Tibial nerve (tissue), 4 donors: ENCODE measurements around the gene MITF. TPM values are rescaled to one million over a fixed set of nuclear protein-coding genes. Genes with fewer than 3 reads are reported as not detected.

Source experiments
- DNase-seq, 2 donors: peaks; one replicate each; pipeline ENCODE4 v3.0.0-alpha.2; 2019; ENCODE audit warnings: low spot score in 2 of 2
- H3K27ac ChIP-seq, 4 donors: fragments of 200-600 bp; sonication (generic) in 3 of 4; one replicate each; pipeline ENCODE4 v1.5.1; 2017 to 2019; ENCODE audit warnings: mild to moderate bottlenecking in 1 of 4
- H3K27me3 ChIP-seq, 2 donors: fragments of 200-600 bp; sonication (generic) in 1 of 2; one replicate each; pipeline versions ENCODE4 v1.5.1 to v1.6.0; 2017 to 2019
- H3K36me3 ChIP-seq, 3 donors: fragments of 200-600 bp; sonication (generic); one replicate each; pipeline ENCODE4 v1.5.1; 2018 to 2019
- H3K4me1 ChIP-seq, 4 donors: fragments of 200-600 bp; sonication (generic) in 3 of 4; one replicate each; pipeline ENCODE4 v1.5.1; 2017 to 2019
- H3K4me3 ChIP-seq, 4 donors: fragments of 200-600 bp; sonication (generic) in 3 of 4; one replicate each; pipeline ENCODE4 v1.5.1; 2017 to 2019; ENCODE audit warnings: mild to moderate bottlenecking in 1 of 4, moderate library complexity in 1 of 4
- H3K9me3 ChIP-seq, 4 donors: fragments of 200-600 bp; sonication (generic) in 3 of 4; one replicate each; pipeline ENCODE4 v1.5.1; 2017 to 2019
- EP300 ChIP-seq, 2 donors: sonication (generic); formaldehyde crosslinking; IDR thresholded peaks; one replicate each; pipeline ENCODE4 v1.6.1; 2017; ENCODE audit warnings: antibody characterized with exemption in 2 of 2, mild to moderate bottlenecking in 1 of 2
- POLR2A ChIP-seq, 2 donors: fragments of 450-650 bp; IDR thresholded peaks; one replicate each; pipeline ENCODE4 v1.6.1; 2017; ENCODE audit warnings: antibody characterized with exemption in 2 of 2, mild to moderate bottlenecking in 2 of 2, moderate library complexity in 2 of 2
- WGBS, 2 donors: methylation state at CpG; one replicate each; pipeline ENCODE4 v1.1.5; 2018; 5-methylcytosine and 5-hydroxymethylcytosine counted together
- total RNA-seq, 4 donors: library from RNA; depleted of rRNA; stranded (reverse); fragments of >200 nt; gene quantifications; one replicate each; pipeline ENCODE4 v1.1.0, GENCODE V29; 2016
- TF ChIP-seq, protein P1 (sequence below), 5 experiments: fragments of 200-600 bp in 3 of 5; fragments of 450-650 bp in 2 of 5; sonication (generic) in 3 of 5; IDR thresholded peaks; one replicate each; pipeline ENCODE4 v1.5.1; 2016 to 2019; ENCODE audit warnings: antibody characterized with exemption in 5 of 5, mild to moderate bottlenecking in 3 of 5, moderate library complexity in 2 of 5

MITF gene
- total RNA-seq, 4 donors from 2014 or later, result 10.3 to 26.9 (median 15.5) TPM

DNA sequence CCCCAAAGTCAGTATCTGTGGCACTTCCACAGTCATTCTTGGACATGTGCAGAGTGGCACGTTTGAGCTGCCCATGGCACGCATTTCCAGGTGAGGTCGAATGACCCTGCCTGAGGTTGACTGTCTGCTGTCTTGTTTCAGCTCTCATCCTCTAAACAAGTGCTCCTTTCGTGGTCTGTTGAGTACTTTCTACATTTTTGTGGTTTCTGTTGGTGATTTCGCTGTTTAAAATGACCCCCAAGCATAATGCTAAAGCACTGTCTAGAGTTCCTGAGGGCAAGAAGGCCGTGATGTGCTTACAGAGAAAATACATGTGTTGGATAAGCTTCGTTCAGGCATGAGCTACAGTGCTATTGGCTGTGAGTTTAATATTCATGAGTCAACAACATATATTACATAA lies 220.3 kb downstream of the MITF start:
- Histone ChIP-seq H3K36me3 (peaks cover 0 to 26% (median 0%) of the 10 kb centered on the region in 3 donors), H3K9me3 (no peaks in the 10 kb centered on the region), H3K27me3 (no peaks in the 10 kb centered on the region), H3K27ac (no peak overlapping the region), H3K4me1 (no peaks in the 10 kb centered on the region), H3K4me3 (no peak overlapping the region)
- WGBS, 2 donors, result 84 to 87% methylated on average over 7 of the region's 7 CpGs
- TF ChIP-seq EP300 (IDR thresholded peaks at IDR 0.05) (no peak), POLR2A (IDR thresholded peaks at IDR 0.05) (no peak)
- TF ChIP-seq, protein P1, sequence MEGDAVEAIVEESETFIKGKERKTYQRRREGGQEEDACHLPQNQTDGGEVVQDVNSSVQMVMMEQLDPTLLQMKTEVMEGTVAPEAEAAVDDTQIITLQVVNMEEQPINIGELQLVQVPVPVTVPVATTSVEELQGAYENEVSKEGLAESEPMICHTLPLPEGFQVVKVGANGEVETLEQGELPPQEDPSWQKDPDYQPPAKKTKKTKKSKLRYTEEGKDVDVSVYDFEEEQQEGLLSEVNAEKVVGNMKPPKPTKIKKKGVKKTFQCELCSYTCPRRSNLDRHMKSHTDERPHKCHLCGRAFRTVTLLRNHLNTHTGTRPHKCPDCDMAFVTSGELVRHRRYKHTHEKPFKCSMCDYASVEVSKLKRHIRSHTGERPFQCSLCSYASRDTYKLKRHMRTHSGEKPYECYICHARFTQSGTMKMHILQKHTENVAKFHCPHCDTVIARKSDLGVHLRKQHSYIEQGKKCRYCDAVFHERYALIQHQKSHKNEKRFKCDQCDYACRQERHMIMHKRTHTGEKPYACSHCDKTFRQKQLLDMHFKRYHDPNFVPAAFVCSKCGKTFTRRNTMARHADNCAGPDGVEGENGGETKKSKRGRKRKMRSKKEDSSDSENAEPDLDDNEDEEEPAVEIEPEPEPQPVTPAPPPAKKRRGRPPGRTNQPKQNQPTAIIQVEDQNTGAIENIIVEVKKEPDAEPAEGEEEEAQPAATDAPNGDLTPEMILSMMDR (IDR thresholded peaks at IDR 0.05), result no peak
- DNase-seq, result no peak

DNA sequence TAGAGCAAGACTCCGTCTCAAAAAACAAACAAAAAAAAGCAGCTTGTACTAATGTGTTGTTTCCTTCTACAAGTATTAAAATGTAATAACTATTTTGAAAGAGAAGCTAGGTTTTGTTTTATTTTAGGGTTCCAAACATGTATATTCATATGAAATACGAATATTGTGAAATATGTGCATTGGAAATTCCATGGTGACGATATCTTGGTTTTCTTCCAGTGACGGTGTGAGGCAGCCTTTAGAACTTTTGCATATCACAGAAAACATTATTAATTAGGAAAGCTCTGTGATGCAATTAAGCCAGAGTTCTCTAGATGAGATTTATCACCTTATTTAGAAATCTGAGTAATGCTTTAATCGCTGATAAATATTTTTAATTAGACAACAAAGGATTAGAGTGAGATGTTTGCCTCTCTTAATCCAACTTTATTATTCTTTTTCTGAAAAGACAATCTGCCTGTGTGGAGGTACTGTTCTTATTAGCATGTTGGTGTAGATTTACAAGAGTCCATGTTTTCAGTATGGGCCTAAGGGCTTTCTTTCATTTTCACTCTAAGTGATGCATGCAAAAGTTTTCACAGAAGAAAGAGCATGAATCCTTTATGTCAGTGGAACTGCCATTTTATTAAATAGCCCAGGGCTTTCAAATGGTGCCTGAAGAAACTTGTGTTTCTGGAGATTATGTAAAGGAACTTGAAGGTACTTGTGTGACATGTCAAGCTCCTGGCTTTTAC lies 222.6 kb downstream of the MITF start:
- Histone ChIP-seq H3K9me3 (no peaks in the 10 kb centered on the region), H3K36me3 (peaks cover 0 to 35% (median 0%) of the 10 kb centered on the region in 3 donors), H3K27me3 (no peaks in the 10 kb centered on the region), H3K27ac (peak overlapping the region in 1 of 4 donors; percentile 19), H3K4me3 (no peak overlapping the region), H3K4me1 (peaks cover 0 to 1% (median 0%) of the 10 kb centered on the region in 4 donors)
- TF ChIP-seq EP300 (IDR thresholded peaks at IDR 0.05) (no peak), POLR2A (IDR thresholded peaks at IDR 0.05) (no peak)
- TF ChIP-seq, protein P1 (IDR thresholded peaks at IDR 0.05), result no peak
- DNase-seq, result no peak
- 72 to 79% methylated on average over 5 of the region's 5 CpGs for WGBS, 2 donors

DNA sequence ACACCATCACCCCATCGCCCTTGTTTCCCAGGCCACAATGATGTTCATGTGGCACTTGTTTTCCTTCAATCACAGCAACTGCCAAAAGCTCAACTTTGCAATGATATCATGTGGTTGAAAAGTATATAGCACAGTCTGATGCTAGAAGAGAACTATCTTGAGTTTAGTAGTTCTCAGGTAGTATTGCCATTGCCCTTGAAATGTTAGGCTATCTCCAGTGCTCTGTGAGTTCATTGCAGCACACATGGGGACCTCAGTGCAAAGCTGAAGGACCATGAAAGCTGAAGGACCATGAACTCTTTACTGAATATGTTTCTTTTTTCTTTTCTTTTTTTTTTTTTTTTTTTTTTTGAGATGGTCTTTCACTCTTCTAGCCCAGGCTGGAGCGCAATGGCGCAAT lies 224.4 kb downstream of the MITF start:
- Histone ChIP-seq H3K27ac (no peak overlapping the region), H3K4me3 (no peak overlapping the region), H3K27me3 (no peaks in the 10 kb centered on the region), H3K4me1 (peaks cover 0 to 14% (median 0%) of the 10 kb centered on the region in 4 donors), H3K9me3 (no peaks in the 10 kb centered on the region), H3K36me3 (peaks cover 0 to 35% (median 0%) of the 10 kb centered on the region in 3 donors)
- TF ChIP-seq, protein P1 (IDR thresholded peaks at IDR 0.05), result no peak
- no peak for TF ChIP-seq POLR2A (IDR thresholded peaks at IDR 0.05)
- TF ChIP-seq EP300 (IDR thresholded peaks at IDR 0.05), result no peak
- DNase-seq, result no peak
- WGBS, 2 donors, result 94 to 100% methylated on average over 3 of the region's 3 CpGs

DNA sequence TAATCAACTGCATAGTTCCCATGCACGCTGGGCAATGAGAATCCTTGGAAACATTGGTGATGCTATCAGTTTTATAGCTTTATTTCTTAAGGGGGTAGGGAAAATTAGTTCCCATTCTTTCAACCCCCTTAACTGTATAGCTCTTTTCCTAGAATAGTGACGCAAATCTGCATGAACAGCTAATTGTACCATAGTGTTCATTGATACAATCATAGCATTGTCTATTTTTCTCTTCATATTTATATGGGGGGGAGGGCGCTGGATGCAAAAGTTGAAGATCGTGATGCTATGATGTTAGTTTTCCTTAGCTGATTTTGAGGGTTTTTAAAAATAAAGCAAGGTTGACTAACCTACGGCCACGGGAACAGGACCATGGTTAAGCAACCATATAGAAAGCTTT lies 227.9 kb downstream of the MITF start:
- Histone ChIP-seq H3K27ac (peak overlapping the region in 2 of 4 donors; percentile 23 to 35), H3K36me3 (peaks cover 0 to 10% (median 0%) of the 10 kb centered on the region in 3 donors), H3K4me3 (no peak overlapping the region), H3K27me3 (no peaks in the 10 kb centered on the region), H3K4me1 (peaks cover 0 to 17% (median 0%) of the 10 kb centered on the region in 4 donors), H3K9me3 (no peaks in the 10 kb centered on the region)
- TF ChIP-seq, protein P1 (IDR thresholded peaks at IDR 0.05), result no peak
- TF ChIP-seq POLR2A (IDR thresholded peaks at IDR 0.05), result no peak
- DNase-seq, result no peak
- WGBS, 2 donors, result 52 to 59% methylated on average over 6 of the region's 6 CpGs

DNA sequence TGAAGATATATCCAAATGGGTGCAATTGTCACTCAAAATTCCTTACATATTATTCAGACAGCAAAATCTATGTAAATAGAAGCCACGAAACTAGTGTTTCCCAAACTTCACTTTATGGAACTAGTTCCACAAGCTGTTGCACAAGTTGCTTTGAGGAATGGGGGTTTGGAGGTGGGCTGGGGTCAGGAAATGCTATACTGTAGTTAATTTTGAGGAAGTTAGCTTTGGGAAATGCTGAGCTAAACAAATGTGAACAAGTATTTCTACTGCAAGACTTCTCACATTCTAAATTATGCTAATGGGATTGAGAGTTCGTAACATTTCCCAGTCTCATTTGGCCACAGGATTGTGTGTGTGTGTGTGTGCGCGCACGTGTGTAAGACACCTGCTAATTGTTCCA lies 231.6 kb downstream of the MITF start:
- Histone ChIP-seq H3K4me1 (peaks cover 0 to 17% (median 0%) of the 10 kb centered on the region in 4 donors), H3K27me3 (no peaks in the 10 kb centered on the region), H3K9me3 (no peaks in the 10 kb centered on the region), H3K36me3 (no peaks in the 10 kb centered on the region), H3K4me3 (no peak overlapping the region), H3K27ac (no peak overlapping the region)
- DNase-seq, result no peak
- no peak for TF ChIP-seq POLR2A (IDR thresholded peaks at IDR 0.05)
- TF ChIP-seq EP300 (IDR thresholded peaks at IDR 0.05), result peak in 1 of 2 donors; percentile 34
- 80 to 85% methylated on average over 5 of the region's 5 CpGs for WGBS, 2 donors
